A549 (cell line): ENCODE results near the gene GPX5. TPM values are rescaled to one million over a fixed set of nuclear protein-coding genes. Genes with fewer than 3 reads are reported as not detected.

ENCODE experiments used
- ATAC-seq, 2 experiments: fragments of 200-7000 bp in 1 of 2; fragments of >200 bp in 1 of 2; cut with Nextera tagmentation in 1 of 2; cut with Tn5 transposase in 1 of 2; 3 replicates each; pipeline versions ENCODE4 v1.8.0 to v1.9.1; 2018 to 2020; ENCODE audit warnings: mild to moderate bottlenecking in 1 of 2, moderate library complexity in 1 of 2
- CTCF ChIA-PET: fragments of 300-600 bp; sonication (Branson Sonifier 250); formaldehyde crosslinking; extraction: SDS; loops from one replicate; lab custom pipeline; 2021; ENCODE audit warnings: antibody characterized with exemption, inconsistent platforms; lab: Yijun Ruan, JAX
- POLR2A ChIA-PET: fragments of 350-600 bp; formaldehyde crosslinking; extraction: SDS; loops from one replicate; lab custom pipeline; 2021; ENCODE audit warnings: antibody characterized with exemption, inconsistent platforms; lab: Yijun Ruan, JAX
- DNase-seq, 2 experiments: peaks; one replicate each; pipeline versions ENCODE4 v3.0.0 to v3.0.0-alpha.2; 2011 to 2016; ENCODE audit warnings: low read depth in 1 of 2, low spot score in 1 of 2
- FAIRE-seq: peaks from 2 replicates; lab custom pipeline; 2011; peaks lifted over from hg19 to GRCh38; lab: Jason Lieb, UNC
- H3K27ac ChIP-seq, 2 experiments: fragments of >200 bp; sonication (Bioruptor Twin); formaldehyde crosslinking; 3 replicates each; pipeline ENCODE4 v1.5.1; 2016 to 2017
- H3K4me1 ChIP-seq: fragments of >200 bp; sonication (Bioruptor Twin); formaldehyde crosslinking; 3 replicates; pipeline ENCODE4 v1.6.1; 2016
- H3K4me2 ChIP-seq: fragments of >200 bp; sonication (Bioruptor Twin); formaldehyde crosslinking; 3 replicates; pipeline ENCODE4 v1.6.1; 2016
- H3K4me3 ChIP-seq: fragments of >200 bp; sonication (Bioruptor Twin); formaldehyde crosslinking; 3 replicates; pipeline ENCODE4 v1.5.1; 2016
- H3K9me3 ChIP-seq: fragments of >200 bp; sonication (Bioruptor Twin); formaldehyde crosslinking; 3 replicates; pipeline ENCODE4 v1.6.1; 2016
- CEBPB ChIP-seq, 2 experiments: fragments of >200 bp in 1 of 2; sonication (Bioruptor Twin) in 1 of 2; formaldehyde crosslinking in 1 of 2; IDR thresholded peaks; 2 replicates each; pipeline ENCODE4 v1.6.1; 2012 to 2016
- EHMT2 ChIP-seq: fragments of 200-600 bp; sonication (generic); IDR thresholded peaks from 2 replicates; pipeline ENCODE4 v1.6.1; 2016; ENCODE audit warnings: antibody characterized with exemption, low read depth, mild to moderate bottlenecking, moderate library complexity
- EP300 ChIP-seq, 2 experiments: fragments of >200 bp; sonication (Bioruptor Twin); formaldehyde crosslinking; IDR thresholded peaks; 2 replicates in 1 of 2; 3 replicates in 1 of 2; pipeline ENCODE4 v1.6.1; 2016 to 2017
- ESRRA ChIP-seq: fragments of 150-350 bp; IDR thresholded peaks from 2 replicates; pipeline ENCODE4 v1.6.1; 2014; ENCODE audit warnings: mild to moderate bottlenecking, low read length, borderline replicate concordance
- GATA3 ChIP-seq: IDR thresholded peaks from 2 replicates; pipeline ENCODE4 v1.6.1; 2012; ENCODE audit warnings: borderline replicate concordance
- JUN ChIP-seq, 2 experiments: fragments of >200 bp; sonication (Bioruptor Twin); formaldehyde crosslinking; IDR thresholded peaks; 2 replicates in 1 of 2; 3 replicates in 1 of 2; pipeline ENCODE4 v1.6.1; 2016 to 2017
- KDM1A ChIP-seq: fragments of 200-600 bp; sonication (generic); IDR thresholded peaks from 2 replicates; pipeline ENCODE4 v1.6.1; 2016; ENCODE audit warnings: low read depth, mild to moderate bottlenecking
- KDM5A ChIP-seq: fragments of 200-600 bp; sonication (generic); IDR thresholded peaks from 2 replicates; pipeline ENCODE4 v1.6.1; 2016; ENCODE audit warnings: antibody characterized with exemption, mild to moderate bottlenecking
- NPAS2 ChIP-seq: fragments of 250-450 bp; sonication (Bioruptor Pico); IDR thresholded peaks from 2 replicates; pipeline ENCODE4 v1.8.0; 2022; ENCODE audit warnings: mild to moderate bottlenecking, moderate library complexity, borderline replicate concordance
- POLR2AphosphoS2 ChIP-seq: conservative IDR thresholded peaks from 2 replicates; pipeline ENCODE4 v1.6.1; 2012; ENCODE audit warnings: low read length, improper control_type of control experiment, inconsistent platforms
- RCOR1 ChIP-seq: fragments of 150-350 bp; IDR thresholded peaks from 2 replicates; pipeline ENCODE4 v1.6.1; 2014; ENCODE audit warnings: antibody characterized with exemption, low read length, low read depth
- SMC3 ChIP-seq: fragments of >200 bp; sonication (Bioruptor Twin); formaldehyde crosslinking; IDR thresholded peaks from 3 replicates; pipeline ENCODE4 v1.6.1; 2018; ENCODE audit warnings: inconsistent platforms
- SREBF2 ChIP-seq: fragments of 450-650 bp; IDR thresholded peaks from 2 replicates; pipeline ENCODE4 v1.6.1; 2014; ENCODE audit warnings: mild to moderate bottlenecking, moderate library complexity
- TFCP2L1 ChIP-seq: fragments of 250-450 bp; sonication (Bioruptor Pico); IDR thresholded peaks from 2 replicates; pipeline ENCODE4 v1.5.0; 2021; ENCODE audit warnings: mild to moderate bottlenecking
- ZNF302 ChIP-seq: fragments of 250-450 bp; sonication (Bioruptor Pico); IDR thresholded peaks from 2 replicates; pipeline ENCODE4 v1.9.0; 2021; ENCODE audit warnings: inconsistent platforms, mild to moderate bottlenecking, moderate library complexity
- ZSCAN20 ChIP-seq: fragments of 250-450 bp; sonication (Bioruptor Pico); IDR thresholded peaks from 2 replicates; pipeline ENCODE4 v1.8.0; 2022; ENCODE audit warnings: mild to moderate bottlenecking, moderate library complexity
- WGBS: methylation state at CpG from one replicate; pipeline ENCODE4 v1.1.6; 2017; ENCODE audit errors: missing lambda C conversion rate; 5-methylcytosine and 5-hydroxymethylcytosine counted together
- polyA plus RNA-seq, 4 experiments: library from polyadenylated mRNA; depleted of rRNA in 3 of 4; stranded (reverse); fragments of >200 nt; fragmentation: RNase III in 1 of 4; extraction: RNeasy Plus Mini Kit Qiagen cat#74134 plus additional on column Dnase treatment in 1 of 4; gene quantifications; 2 replicates in 3 of 4; 3 replicates in 1 of 4; pipeline ENCODE4 v1.2.3, GENCODE V29; 2011 to 2017
- TF ChIP-seq, protein P1 (sequence below): IDR thresholded peaks from 2 replicates; pipeline ENCODE4 v1.6.1; 2012
- TF ChIP-seq, protein P2 (sequence below): IDR thresholded peaks from 2 replicates; pipeline ENCODE4 v1.6.1; 2012
- TF ChIP-seq, protein P3 (sequence below): fragments of >200 bp; sonication (Bioruptor Twin); formaldehyde crosslinking; IDR thresholded peaks from 3 replicates; pipeline ENCODE4 v1.6.1; 2016
- TF ChIP-seq, protein P4 (sequence below): IDR thresholded peaks from 2 replicates; pipeline ENCODE4 v1.6.1; 2012; ENCODE audit warnings: low read depth, borderline replicate concordance
- TF ChIP-seq, protein P5 (sequence below): fragments of 200-600 bp; sonication (generic); IDR thresholded peaks from 2 replicates; pipeline ENCODE4 v1.6.1; 2016; ENCODE audit warnings: antibody characterized with exemption, mild to moderate bottlenecking, moderate library complexity

Gene GPX5
- polyA plus RNA-seq, 2 of the 4 experiments (the other 2 are of a cell fraction) = not detected

DNA sequence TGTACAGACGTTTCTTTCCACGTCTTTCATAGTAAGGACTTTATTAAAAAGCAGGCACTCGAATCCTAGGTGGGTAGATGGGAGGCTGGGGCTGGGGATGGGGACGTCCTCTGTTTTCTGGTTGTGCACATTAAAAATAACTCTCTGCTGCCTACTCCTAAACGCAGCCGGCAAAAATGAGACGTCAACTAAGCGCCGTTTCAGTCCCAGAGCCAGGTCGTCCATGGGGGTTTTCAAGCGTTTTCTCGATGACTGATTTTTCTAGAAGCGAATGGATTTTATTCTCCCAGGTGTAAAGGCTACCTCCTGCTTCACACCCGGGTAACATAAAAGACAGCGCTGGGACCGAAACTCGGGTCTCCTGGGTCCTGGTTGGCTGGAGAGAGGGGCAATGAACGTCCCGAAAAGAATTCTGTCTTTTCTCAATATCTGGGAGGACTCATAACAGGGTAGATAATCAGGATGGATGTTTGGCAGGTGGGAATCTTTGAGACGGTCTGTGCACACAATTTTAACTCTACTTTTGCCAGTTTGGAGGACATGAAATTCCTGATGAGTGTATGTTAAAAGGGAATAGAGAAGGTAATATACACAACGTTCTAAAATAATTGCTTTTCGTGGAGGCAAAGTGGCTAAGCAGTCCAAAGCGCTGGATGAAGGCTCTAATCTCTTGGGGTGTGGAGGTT is 35.3 kb upstream of the GPX5 start (continued):
- TF ChIP-seq NPAS2 (CRISPR knock-in tag) (no peak), KDM1A (no peak), CEBPB (IDR thresholded peaks at IDR 0.05) (no peak), EHMT2 (no peak), POLR2AphosphoS2 (no peak), RCOR1 (no peak)

DNA sequence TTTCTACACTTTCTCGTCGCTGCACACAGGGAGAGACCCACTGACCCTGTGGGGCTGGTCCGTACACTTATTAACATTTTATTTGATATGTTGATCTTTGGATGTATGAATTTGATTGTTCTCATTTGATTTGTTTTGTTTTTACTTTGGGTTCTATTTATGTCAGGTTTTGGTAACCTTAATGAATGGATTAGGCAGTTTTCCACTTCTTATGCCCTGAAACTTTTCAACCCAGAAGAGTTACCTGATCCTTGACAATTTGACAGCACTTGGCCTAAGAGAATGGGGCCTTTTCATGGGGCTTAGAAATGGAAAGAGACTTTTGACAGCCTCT is 33.7 kb upstream of the GPX5 start:
- ATAC-seq = no peak
- ChIA-PET POLR2A (no interaction called here), CTCF (no interaction called here)
- DNase-seq = no peak
- Histone ChIP-seq H3K4me3 (no peak overlapping the region), H3K4me2 (no peak overlapping the region), H3K9me3 (no peaks in the 10 kb centered on the region), H3K4me1 (peaks cover 4% of the 10 kb centered on the region; the same call in 2 of the 3 replicates), H3K27ac (no peak overlapping the region)
- WGBS = 91% methylated on average over 3 of the region's 3 CpGs
- TF ChIP-seq SMC3 (no peak), GATA3 (no peak), SREBF2 (no peak), KDM5A (no peak), EP300 (IDR thresholded peaks at IDR 0.05) (no peak), ESRRA (no peak), ZNF302 (CRISPR knock-in tag) (no peak), ZSCAN20 (CRISPR knock-in tag) (no peak), JUN (IDR thresholded peaks at IDR 0.05) (no peak), TFCP2L1 (CRISPR knock-in tag) (no peak)
- TF ChIP-seq, protein P1, sequence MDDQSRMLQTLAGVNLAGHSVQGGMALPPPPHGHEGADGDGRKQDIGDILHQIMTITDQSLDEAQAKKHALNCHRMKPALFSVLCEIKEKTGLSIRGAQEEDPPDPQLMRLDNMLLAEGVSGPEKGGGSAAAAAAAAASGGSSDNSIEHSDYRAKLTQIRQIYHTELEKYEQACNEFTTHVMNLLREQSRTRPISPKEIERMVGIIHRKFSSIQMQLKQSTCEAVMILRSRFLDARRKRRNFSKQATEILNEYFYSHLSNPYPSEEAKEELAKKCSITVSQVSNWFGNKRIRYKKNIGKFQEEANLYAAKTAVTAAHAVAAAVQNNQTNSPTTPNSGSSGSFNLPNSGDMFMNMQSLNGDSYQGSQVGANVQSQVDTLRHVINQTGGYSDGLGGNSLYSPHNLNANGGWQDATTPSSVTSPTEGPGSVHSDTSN = no peak
- TF ChIP-seq, protein P2, sequence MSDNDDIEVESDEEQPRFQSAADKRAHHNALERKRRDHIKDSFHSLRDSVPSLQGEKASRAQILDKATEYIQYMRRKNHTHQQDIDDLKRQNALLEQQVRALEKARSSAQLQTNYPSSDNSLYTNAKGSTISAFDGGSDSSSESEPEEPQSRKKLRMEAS = no peak
- TF ChIP-seq, protein P3, sequence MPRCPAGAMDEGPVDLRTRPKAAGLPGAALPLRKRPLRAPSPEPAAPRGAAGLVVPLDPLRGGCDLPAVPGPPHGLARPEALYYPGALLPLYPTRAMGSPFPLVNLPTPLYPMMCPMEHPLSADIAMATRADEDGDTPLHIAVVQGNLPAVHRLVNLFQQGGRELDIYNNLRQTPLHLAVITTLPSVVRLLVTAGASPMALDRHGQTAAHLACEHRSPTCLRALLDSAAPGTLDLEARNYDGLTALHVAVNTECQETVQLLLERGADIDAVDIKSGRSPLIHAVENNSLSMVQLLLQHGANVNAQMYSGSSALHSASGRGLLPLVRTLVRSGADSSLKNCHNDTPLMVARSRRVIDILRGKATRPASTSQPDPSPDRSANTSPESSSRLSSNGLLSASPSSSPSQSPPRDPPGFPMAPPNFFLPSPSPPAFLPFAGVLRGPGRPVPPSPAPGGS = no peak
- TF ChIP-seq, protein P4, sequence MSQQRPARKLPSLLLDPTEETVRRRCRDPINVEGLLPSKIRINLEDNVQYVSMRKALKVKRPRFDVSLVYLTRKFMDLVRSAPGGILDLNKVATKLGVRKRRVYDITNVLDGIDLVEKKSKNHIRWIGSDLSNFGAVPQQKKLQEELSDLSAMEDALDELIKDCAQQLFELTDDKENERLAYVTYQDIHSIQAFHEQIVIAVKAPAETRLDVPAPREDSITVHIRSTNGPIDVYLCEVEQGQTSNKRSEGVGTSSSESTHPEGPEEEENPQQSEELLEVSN = no peak
- TF ChIP-seq, protein P5, sequence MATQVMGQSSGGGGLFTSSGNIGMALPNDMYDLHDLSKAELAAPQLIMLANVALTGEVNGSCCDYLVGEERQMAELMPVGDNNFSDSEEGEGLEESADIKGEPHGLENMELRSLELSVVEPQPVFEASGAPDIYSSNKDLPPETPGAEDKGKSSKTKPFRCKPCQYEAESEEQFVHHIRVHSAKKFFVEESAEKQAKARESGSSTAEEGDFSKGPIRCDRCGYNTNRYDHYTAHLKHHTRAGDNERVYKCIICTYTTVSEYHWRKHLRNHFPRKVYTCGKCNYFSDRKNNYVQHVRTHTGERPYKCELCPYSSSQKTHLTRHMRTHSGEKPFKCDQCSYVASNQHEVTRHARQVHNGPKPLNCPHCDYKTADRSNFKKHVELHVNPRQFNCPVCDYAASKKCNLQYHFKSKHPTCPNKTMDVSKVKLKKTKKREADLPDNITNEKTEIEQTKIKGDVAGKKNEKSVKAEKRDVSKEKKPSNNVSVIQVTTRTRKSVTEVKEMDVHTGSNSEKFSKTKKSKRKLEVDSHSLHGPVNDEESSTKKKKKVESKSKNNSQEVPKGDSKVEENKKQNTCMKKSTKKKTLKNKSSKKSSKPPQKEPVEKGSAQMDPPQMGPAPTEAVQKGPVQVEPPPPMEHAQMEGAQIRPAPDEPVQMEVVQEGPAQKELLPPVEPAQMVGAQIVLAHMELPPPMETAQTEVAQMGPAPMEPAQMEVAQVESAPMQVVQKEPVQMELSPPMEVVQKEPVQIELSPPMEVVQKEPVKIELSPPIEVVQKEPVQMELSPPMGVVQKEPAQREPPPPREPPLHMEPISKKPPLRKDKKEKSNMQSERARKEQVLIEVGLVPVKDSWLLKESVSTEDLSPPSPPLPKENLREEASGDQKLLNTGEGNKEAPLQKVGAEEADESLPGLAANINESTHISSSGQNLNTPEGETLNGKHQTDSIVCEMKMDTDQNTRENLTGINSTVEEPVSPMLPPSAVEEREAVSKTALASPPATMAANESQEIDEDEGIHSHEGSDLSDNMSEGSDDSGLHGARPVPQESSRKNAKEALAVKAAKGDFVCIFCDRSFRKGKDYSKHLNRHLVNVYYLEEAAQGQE = no peak
- FAIRE-seq = no peak
